ENCODE measurements around the gene IFT25. TPM values are rescaled to one million over a fixed set of nuclear protein-coding genes. Genes with fewer than 3 reads are reported as not detected.
"Not testable (repeated sequence)": the region's sequence is repeated elsewhere in the genome, so short reads cannot be mapped to it uniquely, and the experiment has no call there.

IFT25 gene
- total RNA-seq, 1 experiment from 2014 or later = 31.7 TPM

DNA sequence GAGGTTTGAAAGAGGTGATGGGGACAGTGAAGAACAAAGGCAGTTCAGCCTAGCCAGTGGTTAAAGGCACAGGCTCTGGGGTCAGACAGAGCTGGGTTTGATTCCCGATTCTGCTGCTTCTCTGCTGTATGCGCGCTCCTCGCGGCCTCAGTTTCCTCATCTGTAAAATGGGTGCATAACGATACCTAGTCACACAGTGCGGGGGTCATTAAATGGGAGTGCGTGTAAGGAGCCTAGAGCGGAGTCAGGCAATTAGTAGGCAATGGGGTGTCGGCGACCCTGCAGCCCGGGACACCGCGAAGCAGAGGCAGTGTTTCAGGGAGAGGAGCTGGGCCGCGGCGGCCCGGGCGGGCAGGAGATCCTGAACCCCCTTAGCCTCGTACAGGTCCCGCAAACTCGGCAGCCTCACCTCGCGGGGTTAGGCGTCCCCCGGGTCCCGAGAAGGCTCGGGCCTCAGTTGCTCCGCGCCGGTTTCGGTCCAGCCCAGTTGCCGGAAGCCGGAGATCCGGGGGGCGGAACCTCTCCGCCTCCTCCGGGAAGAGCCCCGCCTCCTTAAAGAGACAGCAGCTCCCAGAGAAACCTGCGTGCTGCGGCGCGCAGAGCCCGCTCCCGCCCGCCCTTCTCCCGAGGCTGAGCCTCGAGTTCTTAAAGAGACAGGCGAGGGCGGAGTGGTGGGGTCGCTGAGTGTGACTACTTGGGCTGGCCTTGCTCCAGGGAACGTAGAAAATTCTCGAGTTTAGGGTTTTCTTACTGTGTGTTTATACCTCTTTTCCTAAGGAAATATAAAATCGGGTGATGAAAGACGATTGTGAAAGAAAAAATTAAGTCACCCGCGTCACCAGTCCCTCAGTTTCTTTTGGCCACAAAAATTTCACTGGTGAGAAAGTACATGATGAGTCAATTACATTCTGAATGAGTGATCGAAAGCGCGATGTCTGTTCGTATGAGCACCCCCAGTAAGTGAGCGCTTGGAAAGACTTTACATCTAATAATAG is 55.9 kb downstream of the IFT25 start, which contains the start of gene YIPF1:
YIPF1 (minus strand) TSS at position 494 of the 995 bp plus-strand sequence. CDS start 860 bp downstream, outside the sequence.
- Mint-ChIP-seq H3K4me1 (ENCODE audit: low read depth, unreplicated experiment) (peaks cover 9% of the 10 kb centered on the region), H3K4me3 (ENCODE audit: unreplicated experiment) (peak within 1 kb of the TSS; percentile 93), H3K9me3 (ENCODE audit: unreplicated experiment) (no peaks in the 10 kb centered on the region), H3K27me3 (ENCODE audit: insufficient read depth, unreplicated experiment) (no peaks in the 10 kb centered on the region), H3K36me3 (ENCODE audit: insufficient read depth, unreplicated experiment) (peaks cover 9% of the 10 kb centered on the region), H3K27ac (ENCODE audit: unreplicated experiment) (peak within 1 kb of the TSS; percentile 89)
- peak; percentile 83 to 85 for DNase-seq
- H3K4me3 ChIP-seq (ENCODE audit: low read depth, low read length) = peak within 1 kb of the TSS; percentile 69
- POLR2A ChIA-PET = interaction anchor here (1.0 kb wide), 1 partner anchor 56 kb away, joined by 3 read pairs; the partner anchor contains the start of gene IFT25
- no peaks in the 10 kb centered on the region for H3K9me3 ChIP-seq
- TF ChIP-seq, protein P1, sequence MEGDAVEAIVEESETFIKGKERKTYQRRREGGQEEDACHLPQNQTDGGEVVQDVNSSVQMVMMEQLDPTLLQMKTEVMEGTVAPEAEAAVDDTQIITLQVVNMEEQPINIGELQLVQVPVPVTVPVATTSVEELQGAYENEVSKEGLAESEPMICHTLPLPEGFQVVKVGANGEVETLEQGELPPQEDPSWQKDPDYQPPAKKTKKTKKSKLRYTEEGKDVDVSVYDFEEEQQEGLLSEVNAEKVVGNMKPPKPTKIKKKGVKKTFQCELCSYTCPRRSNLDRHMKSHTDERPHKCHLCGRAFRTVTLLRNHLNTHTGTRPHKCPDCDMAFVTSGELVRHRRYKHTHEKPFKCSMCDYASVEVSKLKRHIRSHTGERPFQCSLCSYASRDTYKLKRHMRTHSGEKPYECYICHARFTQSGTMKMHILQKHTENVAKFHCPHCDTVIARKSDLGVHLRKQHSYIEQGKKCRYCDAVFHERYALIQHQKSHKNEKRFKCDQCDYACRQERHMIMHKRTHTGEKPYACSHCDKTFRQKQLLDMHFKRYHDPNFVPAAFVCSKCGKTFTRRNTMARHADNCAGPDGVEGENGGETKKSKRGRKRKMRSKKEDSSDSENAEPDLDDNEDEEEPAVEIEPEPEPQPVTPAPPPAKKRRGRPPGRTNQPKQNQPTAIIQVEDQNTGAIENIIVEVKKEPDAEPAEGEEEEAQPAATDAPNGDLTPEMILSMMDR (IDR thresholded peaks at IDR 0.05; ENCODE audit: insufficient read depth in 1 of 2, low read depth in 1 of 2, low read length in 1 of 2, severe bottlenecking in 1 of 2, unreplicated experiment in 1 of 2) = no peak
- H3K27me3 ChIP-seq (replicated peaks; ENCODE audit: control insufficient read depth, insufficient read depth, low read length) = no peaks in the 10 kb centered on the region
- no TSS peak for BruUV-seq (replicated peaks)
- no peaks in the 10 kb centered on the region for H3K36me3 ChIP-seq (ENCODE audit: control insufficient read depth, insufficient read depth, low read length)
- intact Hi-C loops (cut with micrococcal nuclease; ENCODE audit: unreplicated experiment) = loop anchor here (1.0 kb wide), 1 partner anchor 21 kb away; no protein-coding TSS in a partner anchor
- CTCF ChIA-PET = interaction anchor here (0.6 to 1.6 kb wide), 4 partner anchors 11 to 58 kb away, joined by 3 to 4 read pairs (median 4); partner anchors contain the start of gene IFT25
- H3K4me1 ChIP-seq = peaks cover 20% of the 10 kb centered on the region

DNA sequence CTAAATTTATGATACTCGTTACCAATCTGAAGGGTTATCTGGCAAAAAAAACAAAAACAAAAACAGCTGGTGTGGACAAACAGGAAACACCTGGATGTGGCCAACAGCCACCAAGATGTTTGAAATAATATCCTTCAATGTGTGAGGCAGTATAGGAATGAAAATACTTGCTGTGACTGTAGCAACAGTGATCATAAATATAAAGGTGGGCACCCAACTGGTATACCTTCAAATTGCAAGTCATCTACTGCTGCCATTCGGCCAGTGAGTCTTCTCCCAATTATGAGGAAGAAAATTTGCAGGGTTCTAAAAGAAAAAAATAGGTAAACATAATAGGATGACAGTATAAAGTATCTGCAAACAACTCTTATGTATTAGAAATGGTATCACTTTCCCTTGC is 56.8 kb downstream of the IFT25 start:
- Mint-ChIP-seq H3K4me1 (ENCODE audit: low read depth, unreplicated experiment) (no peaks in the 10 kb centered on the region), H3K36me3 (ENCODE audit: insufficient read depth, unreplicated experiment) (peaks cover 9% of the 10 kb centered on the region), H3K4me3 (ENCODE audit: unreplicated experiment) (peak overlapping the region; percentile 93), H3K27me3 (ENCODE audit: insufficient read depth, unreplicated experiment) (no peaks in the 10 kb centered on the region), H3K27ac (ENCODE audit: unreplicated experiment) (peak overlapping the region; percentile 89), H3K9me3 (ENCODE audit: unreplicated experiment) (no peaks in the 10 kb centered on the region)
- BruUV-seq (replicated peaks) = TSS peak; percentile 42
- Histone ChIP-seq H3K4me1 (peaks cover 11% of the 10 kb centered on the region), H3K36me3 (ENCODE audit: control insufficient read depth, insufficient read depth, low read length) (no peaks in the 10 kb centered on the region), H3K27me3 (replicated peaks; ENCODE audit: control insufficient read depth, insufficient read depth, low read length) (no peaks in the 10 kb centered on the region), H3K9me3 (no peaks in the 10 kb centered on the region), H3K4me3 (ENCODE audit: low read depth, low read length) (no peak overlapping the region)
- TF ChIP-seq, protein P1 (IDR thresholded peaks at IDR 0.05; ENCODE audit: insufficient read depth in 1 of 2, low read depth in 1 of 2, low read length in 1 of 2, severe bottlenecking in 1 of 2, unreplicated experiment in 1 of 2) = no peak
- CTCF ChIA-PET = no interaction called here
- DNase-seq = no peak
- POLR2A ChIA-PET = no interaction called here
- intact Hi-C loops (cut with micrococcal nuclease; ENCODE audit: unreplicated experiment) = loop anchor here (1.0 kb wide), 1 partner anchor 22 kb away; no protein-coding TSS in a partner anchor

DNA sequence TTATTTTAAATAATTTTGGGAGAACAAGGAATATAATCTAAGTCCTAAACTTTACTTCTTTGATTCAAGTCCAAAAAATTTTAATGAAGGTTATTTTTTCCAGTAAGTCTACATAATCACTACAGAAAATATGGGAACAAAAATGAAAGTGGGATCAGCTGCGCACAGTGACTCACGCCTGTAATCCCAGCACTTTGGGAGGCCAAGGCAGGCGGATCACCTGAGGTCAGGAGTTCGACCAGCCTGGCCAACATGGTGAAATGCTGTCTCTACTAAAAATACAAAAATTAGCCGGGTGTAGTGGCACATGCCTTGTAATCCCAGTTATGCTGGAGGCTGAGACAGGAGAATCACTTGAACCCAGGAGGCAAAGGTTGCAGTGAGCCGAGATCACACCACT is 61.9 kb downstream of the IFT25 start:
- H3K27me3 ChIP-seq (replicated peaks; ENCODE audit: control insufficient read depth, insufficient read depth, low read length); H3K4me3 ChIP-seq (ENCODE audit: low read depth, low read length); DNase-seq; POLR2A ChIA-PET; CTCF ChIA-PET; H3K9me3 Mint-ChIP-seq (ENCODE audit: unreplicated experiment); H3K4me3 Mint-ChIP-seq (ENCODE audit: unreplicated experiment); H3K27me3 Mint-ChIP-seq (ENCODE audit: insufficient read depth, unreplicated experiment); H3K4me1 ChIP-seq; H3K4me1 Mint-ChIP-seq (ENCODE audit: low read depth, unreplicated experiment); BruUV-seq (replicated peaks); H3K27ac Mint-ChIP-seq (ENCODE audit: unreplicated experiment); H3K36me3 ChIP-seq (ENCODE audit: control insufficient read depth, insufficient read depth, low read length); intact Hi-C loops (cut with micrococcal nuclease; ENCODE audit: unreplicated experiment); H3K9me3 ChIP-seq; H3K36me3 Mint-ChIP-seq (ENCODE audit: insufficient read depth, unreplicated experiment): not testable (repeated sequence)

DNA sequence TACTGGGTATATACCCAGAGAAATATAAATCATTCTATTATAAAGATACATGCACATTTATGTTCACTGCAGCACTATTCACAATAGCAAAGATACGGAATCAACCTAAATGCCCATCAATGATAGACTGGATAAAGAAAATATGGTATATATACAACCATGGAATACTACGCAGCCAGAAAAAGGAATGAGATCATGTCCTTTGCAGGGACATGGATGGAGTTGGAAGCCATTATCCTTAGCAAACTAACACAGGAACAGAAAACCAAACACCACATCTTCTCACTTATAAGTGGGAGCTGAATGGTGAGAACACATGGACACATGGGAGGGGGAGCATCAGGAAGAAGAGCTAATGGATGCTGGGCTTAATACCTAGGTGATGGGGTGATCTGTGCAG is 63.6 kb downstream of the IFT25 start:
- H3K4me1 Mint-ChIP-seq (ENCODE audit: low read depth, unreplicated experiment); H3K36me3 Mint-ChIP-seq (ENCODE audit: insufficient read depth, unreplicated experiment); DNase-seq; H3K4me1 ChIP-seq; H3K27me3 Mint-ChIP-seq (ENCODE audit: insufficient read depth, unreplicated experiment); BruUV-seq (replicated peaks); H3K9me3 Mint-ChIP-seq (ENCODE audit: unreplicated experiment); intact Hi-C loops (cut with micrococcal nuclease; ENCODE audit: unreplicated experiment); H3K9me3 ChIP-seq; H3K4me3 ChIP-seq (ENCODE audit: low read depth, low read length); H3K27me3 ChIP-seq (replicated peaks; ENCODE audit: control insufficient read depth, insufficient read depth, low read length); POLR2A ChIA-PET; H3K27ac Mint-ChIP-seq (ENCODE audit: unreplicated experiment); H3K4me3 Mint-ChIP-seq (ENCODE audit: unreplicated experiment); H3K36me3 ChIP-seq (ENCODE audit: control insufficient read depth, insufficient read depth, low read length): not testable (repeated sequence)
- CTCF ChIA-PET = interaction anchor here (1.2 kb wide), 1 partner anchor 64 kb away, joined by 3 read pairs; the partner anchor contains the start of genes IFT25 and LRRC42
